ENCODE results near the gene MAD1L1.
"Not testable (repeated sequence)": the region's sequence is repeated elsewhere in the genome, so short reads cannot be mapped to it uniquely, and the experiment has no call there.

- TF ChIP-seq, protein P1, sequence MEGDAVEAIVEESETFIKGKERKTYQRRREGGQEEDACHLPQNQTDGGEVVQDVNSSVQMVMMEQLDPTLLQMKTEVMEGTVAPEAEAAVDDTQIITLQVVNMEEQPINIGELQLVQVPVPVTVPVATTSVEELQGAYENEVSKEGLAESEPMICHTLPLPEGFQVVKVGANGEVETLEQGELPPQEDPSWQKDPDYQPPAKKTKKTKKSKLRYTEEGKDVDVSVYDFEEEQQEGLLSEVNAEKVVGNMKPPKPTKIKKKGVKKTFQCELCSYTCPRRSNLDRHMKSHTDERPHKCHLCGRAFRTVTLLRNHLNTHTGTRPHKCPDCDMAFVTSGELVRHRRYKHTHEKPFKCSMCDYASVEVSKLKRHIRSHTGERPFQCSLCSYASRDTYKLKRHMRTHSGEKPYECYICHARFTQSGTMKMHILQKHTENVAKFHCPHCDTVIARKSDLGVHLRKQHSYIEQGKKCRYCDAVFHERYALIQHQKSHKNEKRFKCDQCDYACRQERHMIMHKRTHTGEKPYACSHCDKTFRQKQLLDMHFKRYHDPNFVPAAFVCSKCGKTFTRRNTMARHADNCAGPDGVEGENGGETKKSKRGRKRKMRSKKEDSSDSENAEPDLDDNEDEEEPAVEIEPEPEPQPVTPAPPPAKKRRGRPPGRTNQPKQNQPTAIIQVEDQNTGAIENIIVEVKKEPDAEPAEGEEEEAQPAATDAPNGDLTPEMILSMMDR (tag by site-specific recombination; IDR thresholded peaks at IDR 0.05), result not testable (repeated sequence)
- TF ChIP-seq YY1 (tag by site-specific recombination; IDR thresholded peaks at IDR 0.05); ZNF24 (tag by site-specific recombination; IDR thresholded peaks at IDR 0.05); ZNF629 (tag by site-specific recombination; IDR thresholded peaks at IDR 0.05); ZNF398 (tag by site-specific recombination; IDR thresholded peaks at IDR 0.05); ZNF350 (tag by site-specific recombination; IDR thresholded peaks at IDR 0.05); ZNF335 (tag by site-specific recombination; conservative IDR thresholded peaks at IDR 0.05); ZFP41 (tag by site-specific recombination; IDR thresholded peaks at IDR 0.05; ENCODE audit: borderline replicate concordance); ZNF133 (tag by site-specific recombination; IDR thresholded peaks at IDR 0.05): not testable (repeated sequence)
These were observed 371.6 kb downstream of the MAD1L1 start for GRCh38 chr7:1860881-1861798.

Data from HEK293 (cell line).